WTC11 (cell line): Measurements from ENCODE around the gene SAE1.

Experiments used
- ATF3 ChIP-seq: sonication (generic); formaldehyde crosslinking; conservative IDR thresholded peaks from 2 replicates; pipeline ENCODE4 v1.8.1; 2022; ENCODE audit warnings: mild to moderate bottlenecking, missing genetic modification reagents
- CTCF ChIP-seq: fragments of 200-600 bp; IDR thresholded peaks from 2 replicates; pipeline ENCODE4 v1.8.0; 2022; ENCODE audit warnings: antibody characterized with exemption
- ESRRA ChIP-seq: sonication (generic); formaldehyde crosslinking; IDR thresholded peaks from 2 replicates; pipeline ENCODE4 v1.8.1; 2022; ENCODE audit warnings: mild to moderate bottlenecking, missing genetic modification reagents, borderline replicate concordance
- ETV6 ChIP-seq: sonication (generic); formaldehyde crosslinking; IDR thresholded peaks from 2 replicates; pipeline ENCODE4 v1.8.1; 2022; ENCODE audit warnings: mild to moderate bottlenecking, missing genetic modification reagents
- JUN ChIP-seq: sonication (generic); formaldehyde crosslinking; IDR thresholded peaks from 2 replicates; pipeline ENCODE4 v1.8.0; 2023; ENCODE audit warnings: mild to moderate bottlenecking, missing genetic modification reagents
- MLX ChIP-seq: sonication (generic); formaldehyde crosslinking; IDR thresholded peaks from 2 replicates; pipeline ENCODE4 v1.8.1; 2023; ENCODE audit warnings: mild to moderate bottlenecking, missing genetic modification reagents, moderate library complexity
- MYBL2 ChIP-seq: sonication (generic); formaldehyde crosslinking; IDR thresholded peaks from 2 replicates; pipeline ENCODE4 v1.8.1; 2023; ENCODE audit warnings: mild to moderate bottlenecking, moderate library complexity, missing genetic modification reagents
- PREB ChIP-seq: sonication (generic); formaldehyde crosslinking; IDR thresholded peaks from 2 replicates; pipeline ENCODE4 v1.8.1; 2022; ENCODE audit warnings: mild to moderate bottlenecking, missing genetic modification reagents, moderate library complexity, borderline replicate concordance
- PRRX2 ChIP-seq: fragments of 250-450 bp; sonication (Bioruptor Pico); IDR thresholded peaks from 2 replicates; pipeline ENCODE4 v1.8.0; 2021; ENCODE audit warnings: mild to moderate bottlenecking
- TEAD4 ChIP-seq: sonication (generic); formaldehyde crosslinking; IDR thresholded peaks from 2 replicates; pipeline ENCODE4 v1.8.0; 2022; ENCODE audit warnings: mild to moderate bottlenecking, missing genetic modification reagents
- USF2 ChIP-seq: sonication (generic); formaldehyde crosslinking; IDR thresholded peaks from 2 replicates; pipeline ENCODE4 v1.8.1; 2023; ENCODE audit warnings: mild to moderate bottlenecking, missing genetic modification reagents, moderate library complexity
- ZNF121 ChIP-seq: sonication (generic); formaldehyde crosslinking; IDR thresholded peaks from 2 replicates; pipeline ENCODE4 v1.8.0; 2023; ENCODE audit warnings: missing genetic modification reagents
- ZNF232 ChIP-seq: sonication (generic); formaldehyde crosslinking; IDR thresholded peaks from 2 replicates; pipeline ENCODE4 v1.8.0; 2022; ENCODE audit warnings: mild to moderate bottlenecking, missing genetic modification reagents
- ZNF512 ChIP-seq: sonication (generic); formaldehyde crosslinking; IDR thresholded peaks from 2 replicates; pipeline ENCODE4 v1.8.1; 2022; ENCODE audit warnings: missing genetic modification reagents, borderline replicate concordance

- TF ChIP-seq CTCF (no peak), ETV6 (CRISPR knock-in tag) (0 out of 2 replicates have a peak, but pooled peaks have one; percentile 51), MYBL2 (CRISPR knock-in tag) (no peak), ZNF121 (CRISPR knock-in tag) (0 out of 2 replicates have a peak, but pooled peaks have one; percentile 25), MLX (CRISPR knock-in tag) (no peak), PRRX2 (no peak), ESRRA (no peak), USF2 (no peak), ATF3 (CRISPR knock-in tag) (no peak), ZNF512 (CRISPR knock-in tag) (no peak), ZNF232 (CRISPR knock-in tag) (no peak), PREB (CRISPR knock-in tag) (no peak), JUN (CRISPR knock-in tag) (no peak), TEAD4 (CRISPR knock-in tag) (no peak)
Measured at GRCh38 chr19:47240996-47241918, 110.6 kb downstream of the SAE1 start.
